Trophoblast cell (in vitro differentiated cells and primary cell): ENCODE measurements around the gene MAP1LC3B2.

Source experiments
- DNase-seq, 2 donors: peaks; one replicate each; pipeline ENCODE4 v3.0.0-alpha.2; 2016
- H2AFZ ChIP-seq: 2 replicates; pipeline ENCODE4 v1.6.1; 2013; ENCODE audit warnings: low read length, moderate library complexity, mild to moderate bottlenecking; ENCODE audit not compliant: insufficient read depth, poor library complexity
- H2AK5ac ChIP-seq: 2 replicates; pipeline ENCODE4 v1.6.1; 2013; ENCODE audit warnings: mild to moderate bottlenecking, low read length
- H2BK120ac ChIP-seq: 2 replicates; pipeline ENCODE4 v1.6.1; 2013; ENCODE audit warnings: low read length, mild to moderate bottlenecking, moderate library complexity; ENCODE audit not compliant: insufficient read depth, poor library complexity
- H2BK12ac ChIP-seq: 2 replicates; pipeline ENCODE4 v1.6.1; 2013; ENCODE audit warnings: mild to moderate bottlenecking, low read length, moderate library complexity
- H2BK5ac ChIP-seq: 2 replicates; pipeline ENCODE4 v1.6.1; 2013; ENCODE audit warnings: low read length, low read depth, moderate library complexity, mild to moderate bottlenecking; ENCODE audit not compliant: poor library complexity
- H3K14ac ChIP-seq: 2 replicates; pipeline ENCODE4 v1.6.1; 2013; ENCODE audit warnings: mild to moderate bottlenecking, low read length
- H3K18ac ChIP-seq: 2 replicates; pipeline ENCODE4 v1.6.1; 2013; ENCODE audit warnings: mild to moderate bottlenecking, low read length
- H3K23ac ChIP-seq: 2 replicates; pipeline ENCODE4 v1.6.1; 2013; ENCODE audit warnings: low read length
- H3K27ac ChIP-seq: 2 replicates; pipeline ENCODE4 v1.5.1; 2013; ENCODE audit warnings: low read depth, mild to moderate bottlenecking, inconsistent platforms, low read length, moderate library complexity
- H3K27me3 ChIP-seq: 2 replicates; pipeline ENCODE4 v1.6.1; 2013; ENCODE audit warnings: inconsistent platforms, mild to moderate bottlenecking, low read length, moderate library complexity; ENCODE audit not compliant: insufficient read depth
- H3K36me3 ChIP-seq, 2 experiments: 1 replicate in 1 of 2; 2 replicates in 1 of 2; pipeline ENCODE4 v1.6.1; 2013; ENCODE audit warnings: low read length in 2 of 2, mild to moderate bottlenecking in 2 of 2, moderate library complexity in 1 of 2; ENCODE audit not compliant: insufficient read depth in 2 of 2, control insufficient read depth in 1 of 2
- H3K4ac ChIP-seq: 2 replicates; pipeline ENCODE4 v1.6.1; 2013; ENCODE audit warnings: low read depth, mild to moderate bottlenecking, low read length, moderate library complexity
- H3K4me1 ChIP-seq, 2 experiments: 1 replicate in 1 of 2; 2 replicates in 1 of 2; pipeline ENCODE4 v1.6.1; 2013; ENCODE audit warnings: low read length in 2 of 2, mild to moderate bottlenecking in 2 of 2, moderate library complexity in 1 of 2; ENCODE audit not compliant: insufficient read depth in 2 of 2, control insufficient read depth in 1 of 2
- H3K4me2 ChIP-seq: 2 replicates; pipeline ENCODE4 v1.6.1; 2013; ENCODE audit warnings: inconsistent platforms, mild to moderate bottlenecking, low read length, moderate library complexity
- H3K4me3 ChIP-seq: 2 replicates; pipeline ENCODE4 v1.5.1; 2013; ENCODE audit warnings: mild to moderate bottlenecking, low read depth, low read length, inconsistent platforms
- H3K79me1 ChIP-seq: one replicate; pipeline ENCODE4 v1.6.1; 2013; ENCODE audit warnings: low read length
- H3K79me2 ChIP-seq: 2 replicates; pipeline ENCODE4 v1.6.1; 2013; ENCODE audit warnings: low read length, mild to moderate bottlenecking; ENCODE audit not compliant: control insufficient read depth, insufficient read depth, poor library complexity
- H3K9ac ChIP-seq: 2 replicates; pipeline ENCODE4 v1.6.1; 2013; ENCODE audit warnings: mild to moderate bottlenecking, low read length
- H3K9me3 ChIP-seq: 2 replicates; pipeline ENCODE4 v1.6.1; 2013; ENCODE audit warnings: low read depth, mild to moderate bottlenecking, control low read depth, inconsistent platforms, low read length; ENCODE audit not compliant: insufficient read depth
- H4K12ac ChIP-seq: 2 replicates; pipeline ENCODE4 v1.6.1; 2013; ENCODE audit warnings: low read depth, mild to moderate bottlenecking, low read length, moderate library complexity
- H4K8ac ChIP-seq: 2 replicates; pipeline ENCODE4 v1.6.1; 2013; ENCODE audit warnings: low read depth, mild to moderate bottlenecking, low read length, moderate library complexity
- H4K91ac ChIP-seq: one replicate; pipeline ENCODE4 v1.6.1; 2013; ENCODE audit warnings: low read depth, mild to moderate bottlenecking, low read length, moderate library complexity
- WGBS: extraction: QIAGEN DNeasy Blood & Tissue Kit; methylation state at CpG from one replicate; pipeline ENCODE4 v1.1.7; 2013; ENCODE audit warnings: missing lambda C conversion rate; ENCODE audit not compliant: insufficient read length, insufficient coverage; ENCODE audit errors: extremely low coverage; 5-methylcytosine and 5-hydroxymethylcytosine counted together

MAP1LC3B2 gene

DNA sequence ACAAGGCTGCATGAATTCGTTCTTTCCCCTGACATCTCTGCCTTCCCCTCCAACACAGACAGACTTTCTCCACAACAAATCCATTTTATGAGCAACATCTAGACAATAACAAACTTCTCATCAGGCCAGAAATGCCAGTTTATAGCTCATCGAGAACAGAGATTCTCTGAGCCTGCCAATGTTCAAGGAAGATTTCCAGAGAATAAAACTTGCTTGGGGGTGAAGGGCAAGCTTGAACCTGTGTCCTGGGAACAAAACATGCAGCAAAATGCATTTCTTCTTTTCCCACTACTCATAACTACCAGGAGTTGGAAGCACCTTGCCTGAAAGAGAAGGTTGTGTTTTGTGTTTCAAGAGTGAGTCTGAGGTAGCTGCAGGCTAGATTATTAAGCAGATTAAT, 6.8 kb downstream of the MAP1LC3B2 start:
- Histone ChIP-seq H3K79me1 (no peaks in the 10 kb centered on the region), H2AK5ac (no peak overlapping the region), H2BK5ac (no peak overlapping the region), H3K18ac (no peak overlapping the region), H3K4me1 (no peaks in the 10 kb centered on the region), H4K91ac (no peak overlapping the region), H3K23ac (no peak overlapping the region), H3K9me3 (no peaks in the 10 kb centered on the region), H3K27me3 (no peaks in the 10 kb centered on the region), H2BK120ac (no peak overlapping the region), H3K27ac (no peak overlapping the region), H2AFZ (no peak overlapping the region), H3K4ac (no peak overlapping the region), H3K36me3 (no peaks in the 10 kb centered on the region), H3K4me3 (no peak overlapping the region), H3K14ac (no peak overlapping the region), H2BK12ac (no peak overlapping the region), H4K12ac (no peak overlapping the region), H4K8ac (no peak overlapping the region), H3K79me2 (no peaks in the 10 kb centered on the region), H3K9ac (no peak overlapping the region), H3K4me2 (no peak overlapping the region)
- no peak for DNase-seq
- WGBS = no CpG with 5 or more reads among the region's 2 CpGs

DNA sequence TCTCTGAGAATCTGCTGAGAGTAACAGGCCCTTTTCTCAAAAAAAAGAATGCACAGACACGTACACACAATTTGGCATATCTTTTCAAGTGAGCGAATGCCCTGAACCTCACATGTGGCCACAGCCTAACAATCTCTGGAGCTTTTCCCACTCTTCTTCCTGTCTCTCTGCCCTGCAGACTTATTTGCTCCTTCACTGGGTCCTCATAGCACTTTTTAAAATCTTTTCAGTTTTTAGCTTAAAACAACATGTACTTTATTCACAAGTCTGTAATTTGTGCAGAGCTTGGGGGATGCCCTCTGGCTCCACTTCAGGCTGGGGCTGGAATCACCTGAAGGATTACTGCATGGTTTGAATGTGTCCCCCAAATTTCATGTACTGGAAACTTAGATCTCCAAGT, 9.0 kb downstream of the MAP1LC3B2 start:
- Histone ChIP-seq H2BK12ac (no peak overlapping the region), H3K4me2 (no peak overlapping the region), H3K36me3 (no peaks in the 10 kb centered on the region), H3K27me3 (no peaks in the 10 kb centered on the region), H2BK5ac (no peak overlapping the region), H3K27ac (no peak overlapping the region), H3K4me3 (no peak overlapping the region), H2BK120ac (no peak overlapping the region), H3K23ac (no peak overlapping the region), H3K18ac (no peak overlapping the region), H3K9ac (no peak overlapping the region), H3K9me3 (no peaks in the 10 kb centered on the region), H4K8ac (no peak overlapping the region), H3K79me1 (no peaks in the 10 kb centered on the region), H3K14ac (no peak overlapping the region), H2AK5ac (no peak overlapping the region), H3K79me2 (no peaks in the 10 kb centered on the region), H3K4ac (no peak overlapping the region), H2AFZ (no peak overlapping the region), H3K4me1 (no peaks in the 10 kb centered on the region), H4K12ac (no peak overlapping the region), H4K91ac (no peak overlapping the region)
- no peak for DNase-seq
- WGBS = no CpG with 5 or more reads among the region's 2 CpGs

DNA sequence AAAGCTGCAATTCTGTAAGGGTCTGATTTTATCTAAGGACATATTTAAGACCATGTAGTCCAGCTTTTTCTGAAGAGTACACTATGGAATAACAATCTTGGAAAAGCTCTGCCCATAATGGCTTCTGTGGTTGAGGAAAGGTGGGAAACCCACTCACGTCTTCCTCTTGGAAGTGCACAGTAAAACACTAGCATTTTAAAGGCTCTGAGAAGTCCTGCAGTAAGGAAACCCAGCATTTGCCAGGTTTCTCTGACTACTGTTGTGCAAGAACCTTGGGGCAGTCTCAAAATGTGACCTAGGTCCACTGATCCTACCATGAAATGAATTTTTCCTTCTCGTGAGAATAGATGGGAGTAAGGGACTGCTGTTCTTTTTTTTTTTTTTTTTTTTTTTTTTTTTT, 11.9 kb downstream of the MAP1LC3B2 start:
- H2BK5ac ChIP-seq = no peak overlapping the region
- no CpG with 5 or more reads among the region's 2 CpGs for WGBS
- H2AFZ ChIP-seq = no peak overlapping the region
- no peak overlapping the region for H3K4ac ChIP-seq
- H2AK5ac ChIP-seq = no peak overlapping the region
- no peaks in the 10 kb centered on the region for H3K79me2 ChIP-seq
- no peak overlapping the region for H3K4me2 ChIP-seq
- no peak overlapping the region for H3K27ac ChIP-seq
- no peaks in the 10 kb centered on the region for H3K9me3 ChIP-seq
- H3K9ac ChIP-seq = no peak overlapping the region
- H3K27me3 ChIP-seq = no peaks in the 10 kb centered on the region
- H3K23ac ChIP-seq = no peak overlapping the region
- H3K18ac ChIP-seq = no peak overlapping the region
- H4K91ac ChIP-seq = no peak overlapping the region
- no peaks in the 10 kb centered on the region for H3K4me1 ChIP-seq
- H3K14ac ChIP-seq = no peak overlapping the region
- H3K4me3 ChIP-seq = no peak overlapping the region
- H4K12ac ChIP-seq = no peak overlapping the region
- H2BK12ac ChIP-seq = no peak overlapping the region
- H4K8ac ChIP-seq = no peak overlapping the region
- no peaks in the 10 kb centered on the region for H3K36me3 ChIP-seq
- no peaks in the 10 kb centered on the region for H3K79me1 ChIP-seq
- DNase-seq = no peak
- no peak overlapping the region for H2BK120ac ChIP-seq

DNA sequence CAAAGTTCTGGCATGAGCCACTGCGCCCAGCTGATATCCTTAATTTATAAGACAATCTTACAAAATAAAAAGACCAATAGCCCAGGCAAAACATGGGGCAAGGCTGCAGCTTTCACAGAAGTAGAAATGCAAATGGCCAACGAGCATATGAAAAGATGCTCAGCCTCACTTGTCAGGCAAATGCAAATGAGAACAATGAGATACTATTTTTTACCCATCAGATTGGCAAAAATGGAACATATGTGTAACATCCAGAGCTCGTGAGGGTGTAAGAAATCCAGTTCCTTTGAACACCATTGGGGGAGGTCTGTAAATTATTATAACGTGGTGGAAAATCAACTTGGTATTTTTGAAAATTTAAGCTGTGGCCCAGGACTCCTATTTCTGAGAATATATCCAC, 14.6 kb downstream of the MAP1LC3B2 start:
- Histone ChIP-seq H3K14ac (no peak overlapping the region), H3K36me3 (no peaks in the 10 kb centered on the region), H3K4me2 (no peak overlapping the region), H2BK120ac (no peak overlapping the region), H3K27ac (no peak overlapping the region), H2AK5ac (no peak overlapping the region), H3K79me1 (no peaks in the 10 kb centered on the region), H3K79me2 (no peaks in the 10 kb centered on the region), H3K4me1 (no peaks in the 10 kb centered on the region), H3K9ac (no peak overlapping the region), H3K23ac (no peak overlapping the region), H4K8ac (no peak overlapping the region), H3K4ac (no peak overlapping the region), H2BK12ac (no peak overlapping the region), H2BK5ac (no peak overlapping the region), H3K4me3 (no peak overlapping the region), H3K18ac (no peak overlapping the region), H2AFZ (no peak overlapping the region), H3K9me3 (no peaks in the 10 kb centered on the region), H4K91ac (no peak overlapping the region), H3K27me3 (no peaks in the 10 kb centered on the region), H4K12ac (no peak overlapping the region)
- no peak for DNase-seq
- WGBS = no CpG with 5 or more reads among the region's 4 CpGs
